GM23338 (cell line): ENCODE results near the gene LYST. TPM values are rescaled to one million over a fixed set of nuclear protein-coding genes. Genes with fewer than 3 reads are reported as not detected.

Experiments used
- ATAC-seq: fragments of 200-7000 bp; cut with Tn5 transposase; 3 replicates; pipeline ENCODE4 v1.9.1; 2020
- DNase-seq: peaks from one replicate; pipeline ENCODE4 v3.0.0-alpha.2; 2015; ENCODE audit warnings: low spot score
- H2AFZ ChIP-seq: fragments of 200-600 bp; sonication (generic); 2 replicates; pipeline ENCODE4 v1.8.0; 2016; ENCODE audit warnings: antibody characterized with exemption, mild to moderate bottlenecking, moderate library complexity
- H3F3A ChIP-seq: fragments of 200-600 bp; sonication (generic); replicated peaks from 2 replicates; pipeline ENCODE4 v1.8.0; 2017; ENCODE audit warnings: antibody characterized with exemption, mixed run types, low read depth
- H3K27ac ChIP-seq: fragments of 200-600 bp; sonication (generic); 2 replicates; pipeline ENCODE4 v1.6.1; 2016; ENCODE audit warnings: low read depth
- H3K27me3 ChIP-seq: fragments of 200-600 bp; sonication (generic); 2 replicates; pipeline ENCODE4 v1.8.0; 2016; ENCODE audit warnings: mild to moderate bottlenecking, mixed run types, moderate library complexity; ENCODE audit not compliant: insufficient read depth
- H3K36me3 ChIP-seq: fragments of 200-600 bp; sonication (generic); 2 replicates; pipeline ENCODE4 v1.8.0; 2016; ENCODE audit warnings: mild to moderate bottlenecking; ENCODE audit not compliant: insufficient read depth
- H3K4me1 ChIP-seq: fragments of 200-600 bp; sonication (generic); 2 replicates; pipeline ENCODE4 v1.8.0; 2016; ENCODE audit warnings: mild to moderate bottlenecking, moderate library complexity; ENCODE audit not compliant: insufficient read depth
- H3K4me2 ChIP-seq: fragments of 200-600 bp; sonication (generic); 2 replicates; pipeline ENCODE4 v1.7.1; 2017; ENCODE audit warnings: mixed run types
- H3K4me3 ChIP-seq: fragments of 200-600 bp; sonication (generic); 2 replicates; pipeline ENCODE4 v1.6.1; 2016; ENCODE audit warnings: mixed run types
- H3K79me2 ChIP-seq: fragments of 200-600 bp; sonication (generic); replicated peaks from 2 replicates; pipeline ENCODE4 v1.8.0; 2017; ENCODE audit warnings: mild to moderate bottlenecking; ENCODE audit not compliant: insufficient read depth
- H3K9me2 ChIP-seq: fragments of 200-600 bp; sonication (generic); 2 replicates; pipeline ENCODE4 v1.8.0; 2017; ENCODE audit not compliant: insufficient read depth
- H4K20me1 ChIP-seq: fragments of 200-600 bp; sonication (generic); replicated peaks from 2 replicates; pipeline ENCODE4 v1.8.0; 2017; ENCODE audit warnings: mild to moderate bottlenecking; ENCODE audit not compliant: insufficient read depth
- H3K27ac Mint-ChIP-seq: 2 replicates; pipeline ENCODE4 v1.8.0; 2020; ENCODE audit warnings: inconsistent platforms, mild to moderate bottlenecking, moderate library complexity, mixed read lengths
- H3K27me3 Mint-ChIP-seq: 3 replicates; pipeline ENCODE4 v1.8.0; 2022; ENCODE audit warnings: low read depth, mild to moderate bottlenecking, moderate library complexity, mixed read lengths, inconsistent platforms; ENCODE audit not compliant: insufficient read depth, poor library complexity
- H3K36me3 Mint-ChIP-seq: 3 replicates; pipeline ENCODE4 v1.8.0; 2021; ENCODE audit warnings: low read depth, mild to moderate bottlenecking, inconsistent platforms, moderate library complexity, mixed read lengths
- H3K4me1 Mint-ChIP-seq: 3 replicates; pipeline ENCODE4 v1.8.0; 2020; ENCODE audit warnings: mild to moderate bottlenecking, inconsistent platforms, mixed read lengths
- H3K4me3 Mint-ChIP-seq: 3 replicates; pipeline ENCODE4 v1.8.0; 2021; ENCODE audit warnings: moderate library complexity, mild to moderate bottlenecking, inconsistent platforms, mixed read lengths
- H3K9me3 Mint-ChIP-seq: 3 replicates; pipeline ENCODE4 v1.8.0; 2020; ENCODE audit warnings: moderate library complexity, mild to moderate bottlenecking, inconsistent platforms, mixed read lengths
- CREB1 ChIP-seq: fragments of 250-450 bp; sonication (Bioruptor Pico); IDR thresholded peaks from 2 replicates; pipeline ENCODE4 v1.5.0; 2020; ENCODE audit warnings: low read depth, mild to moderate bottlenecking, moderate library complexity
- ETS1 ChIP-seq: IDR thresholded peaks from 2 replicates; pipeline ENCODE4 v1.6.1; 2016; ENCODE audit warnings: antibody characterized with exemption
- EZH2 ChIP-seq: fragments of 200-600 bp; sonication (generic); IDR thresholded peaks from one replicate; pipeline ENCODE4 v1.8.0; 2017; ENCODE audit warnings: antibody characterized with exemption, mild to moderate bottlenecking, low read depth; ENCODE audit not compliant: unreplicated experiment
- EZH2phosphoT487 ChIP-seq: fragments of 200-600 bp; sonication (generic); IDR thresholded peaks from one replicate; pipeline ENCODE4 v1.8.1; 2018; ENCODE audit warnings: antibody characterized with exemption; ENCODE audit not compliant: unreplicated experiment
- JUNB ChIP-seq: IDR thresholded peaks from one replicate; pipeline ENCODE4 v1.6.1; 2016; ENCODE audit warnings: antibody characterized with exemption; ENCODE audit not compliant: unreplicated experiment
- POLR2AphosphoS5 ChIP-seq: IDR thresholded peaks from 2 replicates; pipeline ENCODE4 v1.6.1; 2016; ENCODE audit warnings: antibody characterized with exemption, low read depth
- REST ChIP-seq: IDR thresholded peaks from one replicate; pipeline ENCODE4 v1.6.1; 2018; ENCODE audit warnings: antibody characterized with exemption; ENCODE audit not compliant: unreplicated experiment
- STAT1 ChIP-seq: IDR thresholded peaks from one replicate; pipeline ENCODE4 v1.6.1; 2016; ENCODE audit warnings: antibody characterized with exemption; ENCODE audit not compliant: unreplicated experiment
- ZNF114 ChIP-seq: fragments of 250-450 bp; sonication (Bioruptor Pico); IDR thresholded peaks from 2 replicates; pipeline ENCODE4 v1.5.0; 2020; ENCODE audit warnings: mild to moderate bottlenecking, moderate library complexity
- ZNF331 ChIP-seq: fragments of 250-450 bp; sonication (Bioruptor Pico); IDR thresholded peaks from 2 replicates; pipeline ENCODE4 v1.5.0; 2020; ENCODE audit warnings: low read depth, mild to moderate bottlenecking, moderate library complexity
- ZNF462 ChIP-seq: fragments of 250-450 bp; sonication (Bioruptor Pico); IDR thresholded peaks from 2 replicates; pipeline ENCODE4 v1.5.0; 2020; ENCODE audit warnings: mild to moderate bottlenecking, moderate library complexity
- polyA plus RNA-seq: library from polyadenylated mRNA; unstranded; fragments of >200 nt; fragmentation: Nextera tagmentation; extraction: Ambion mirVana; gene quantifications from 2 replicates; pipeline ENCODE4 v1.2.1, GENCODE V29; 2016
- total RNA-seq: library from RNA; depleted of rRNA; stranded (reverse); fragments of >200 nt; shearing (Covaris generic); gene quantifications from 2 replicates; pipeline ENCODE4 v1.2.3, GENCODE V29; 2014
- TF ChIP-seq, protein P1 (sequence below), 2 experiments: fragments of 200-600 bp in 1 of 2; sonication (generic) in 1 of 2; conservative IDR thresholded peaks; 2 replicates each; pipeline versions ENCODE4 v1.5.1 to v1.6.1; 2016 to 2017; ENCODE audit warnings: antibody characterized with exemption in 2 of 2, low read depth in 2 of 2, mild to moderate bottlenecking in 2 of 2, moderate library complexity in 1 of 2

LYST gene
- total and polyA plus RNA-seq, 2 experiments from 2014 or later: 0.21 to 1.0 TPM

- H3K9me2 ChIP-seq: no peaks in the 10 kb centered on the region
- Mint-ChIP-seq H3K9me3 (no peaks in the 10 kb centered on the region), H3K4me3 (no peak overlapping the region), H3K27ac (no peak overlapping the region), H3K36me3 (peaks cover 6% of the 10 kb centered on the region), H3K4me1 (peaks cover 7% of the 10 kb centered on the region; the same call in 2 of the 3 replicates), H3K27me3 (peaks cover 2% of the 10 kb centered on the region)
- 0 out of 2 replicates have a peak, but pooled peaks cover 4% of the 10 kb centered on the region for H4K20me1 ChIP-seq
- H3K27ac ChIP-seq: no peak overlapping the region
- DNase-seq: no peak
- H3K27me3 ChIP-seq: no peaks in the 10 kb centered on the region
- H3F3A ChIP-seq: no peaks in the 10 kb centered on the region
- no peak for ATAC-seq
- no peaks in the 10 kb centered on the region for H3K4me1 ChIP-seq
- no peak overlapping the region for H3K4me3 ChIP-seq
- H3K79me2 ChIP-seq: no peaks in the 10 kb centered on the region
- no peaks in the 10 kb centered on the region for H3K36me3 ChIP-seq
- no peak overlapping the region for H3K4me2 ChIP-seq
- no peak overlapping the region for H2AFZ ChIP-seq
- TF ChIP-seq POLR2AphosphoS5 (no peak), STAT1 (no peak), EZH2 (no peak), JUNB (no peak), ETS1 (no peak), ZNF114 (no peak), ZNF331 (no peak), EZH2phosphoT487 (no peak), CREB1 (CRISPR knock-in tag) (no peak), ZNF462 (no peak), REST (no peak)
- TF ChIP-seq, protein P1, sequence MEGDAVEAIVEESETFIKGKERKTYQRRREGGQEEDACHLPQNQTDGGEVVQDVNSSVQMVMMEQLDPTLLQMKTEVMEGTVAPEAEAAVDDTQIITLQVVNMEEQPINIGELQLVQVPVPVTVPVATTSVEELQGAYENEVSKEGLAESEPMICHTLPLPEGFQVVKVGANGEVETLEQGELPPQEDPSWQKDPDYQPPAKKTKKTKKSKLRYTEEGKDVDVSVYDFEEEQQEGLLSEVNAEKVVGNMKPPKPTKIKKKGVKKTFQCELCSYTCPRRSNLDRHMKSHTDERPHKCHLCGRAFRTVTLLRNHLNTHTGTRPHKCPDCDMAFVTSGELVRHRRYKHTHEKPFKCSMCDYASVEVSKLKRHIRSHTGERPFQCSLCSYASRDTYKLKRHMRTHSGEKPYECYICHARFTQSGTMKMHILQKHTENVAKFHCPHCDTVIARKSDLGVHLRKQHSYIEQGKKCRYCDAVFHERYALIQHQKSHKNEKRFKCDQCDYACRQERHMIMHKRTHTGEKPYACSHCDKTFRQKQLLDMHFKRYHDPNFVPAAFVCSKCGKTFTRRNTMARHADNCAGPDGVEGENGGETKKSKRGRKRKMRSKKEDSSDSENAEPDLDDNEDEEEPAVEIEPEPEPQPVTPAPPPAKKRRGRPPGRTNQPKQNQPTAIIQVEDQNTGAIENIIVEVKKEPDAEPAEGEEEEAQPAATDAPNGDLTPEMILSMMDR (conservative IDR thresholded peaks at IDR 0.05; ENCODE audit: low read depth in 2 of 2): no peak
These were observed 253.9 kb downstream of the LYST start for GRCh38 chr1:235612761-235613160.
